Parathyroid adenoma (tissue), 2 donors: ENCODE measurements around the gene NOTUM.

Source experiments
- H2AFZ ChIP-seq: fragments of 300-600 bp; sonication (generic); one replicate; pipeline ENCODE4 v1.7.0; 2017; ENCODE audit warnings: antibody characterized with exemption, mild to moderate bottlenecking
- H3K27ac ChIP-seq: fragments of 300-600 bp; sonication (generic); one replicate; pipeline ENCODE4 v1.7.0; 2017
- H3K27me3 ChIP-seq: fragments of 300-600 bp; sonication (generic); one replicate; pipeline ENCODE4 v1.7.0; 2017; ENCODE audit warnings: low read length; ENCODE audit not compliant: control insufficient read depth, insufficient read depth
- H3K36me3 ChIP-seq: fragments of 300-600 bp; sonication (generic); one replicate; pipeline ENCODE4 v1.7.0; 2017; ENCODE audit warnings: low read length; ENCODE audit not compliant: control insufficient read depth, insufficient read depth
- H3K4me1 ChIP-seq: fragments of 300-600 bp; sonication (generic); one replicate; pipeline ENCODE4 v1.7.0; 2017; ENCODE audit warnings: control low read depth
- H3K4me2 ChIP-seq: fragments of 300-600 bp; sonication (generic); one replicate; pipeline ENCODE4 v1.7.0; 2017; ENCODE audit warnings: low read length
- H3K4me3 ChIP-seq: fragments of 300-600 bp; sonication (generic); one replicate; pipeline ENCODE4 v1.7.0; 2017; ENCODE audit warnings: low read depth, low read length
- H3K79me2 ChIP-seq: fragments of 300-600 bp; sonication (generic); one replicate; pipeline ENCODE4 v1.7.0; 2017; ENCODE audit warnings: control low read depth
- H3K9ac ChIP-seq: fragments of 300-600 bp; sonication (generic); one replicate; pipeline ENCODE4 v1.7.0; 2017; ENCODE audit warnings: mild to moderate bottlenecking
- H3K9me3 ChIP-seq: fragments of 300-600 bp; sonication (generic); one replicate; pipeline ENCODE4 v1.7.0; 2017; ENCODE audit warnings: low read length; ENCODE audit not compliant: control insufficient read depth
- TF ChIP-seq, protein P1 (sequence below): fragments of 300-600 bp; sonication (generic); IDR thresholded peaks from one replicate; pipeline ENCODE4 v1.7.0; 2017; ENCODE audit warnings: antibody characterized with exemption, mild to moderate bottlenecking
- donor health status: primary hyperparathyroidism.

NOTUM gene

DNA sequence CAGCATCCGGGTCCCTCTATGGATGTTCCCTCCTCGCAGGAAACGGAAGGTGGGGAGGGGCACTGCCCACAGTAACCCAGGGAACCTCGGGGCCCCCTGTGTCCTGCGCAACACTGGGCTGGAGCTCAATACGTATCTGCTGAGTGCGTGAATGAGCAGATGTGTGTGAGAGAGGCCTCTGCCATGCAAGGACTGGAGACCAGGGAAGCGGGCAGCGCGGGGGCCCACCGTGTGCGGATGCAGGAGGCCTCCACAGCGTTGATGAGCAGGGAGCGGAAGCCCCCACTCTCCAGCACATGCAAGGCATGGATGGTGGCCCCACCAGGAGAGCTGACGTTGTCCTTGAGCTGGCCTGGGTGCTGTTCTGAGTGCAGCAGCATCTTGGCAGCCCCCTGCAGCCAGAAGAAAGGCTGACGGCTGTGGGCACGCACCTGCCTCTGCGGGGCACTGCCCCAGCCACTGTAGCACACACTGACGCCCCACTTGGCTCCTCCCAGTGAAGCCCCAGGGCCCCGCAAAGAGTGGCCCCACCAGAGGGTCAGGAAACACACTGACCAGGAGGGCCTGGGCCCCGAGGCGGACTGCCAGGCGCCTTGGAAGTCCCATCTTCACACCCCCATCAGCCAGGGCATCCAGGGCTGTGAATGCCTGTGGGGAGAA is 26.8 kb downstream of the NOTUM start:
- Histone ChIP-seq H3K36me3 (no peaks in the 10 kb centered on the region), H3K9me3 (no peaks in the 10 kb centered on the region), H3K4me3 (no peak overlapping the region), H3K27ac (no peak overlapping the region), H3K4me1 (no peaks in the 10 kb centered on the region), H3K4me2 (no peak overlapping the region), H2AFZ (no peak overlapping the region), H3K27me3 (no peaks in the 10 kb centered on the region), H3K9ac (no peak overlapping the region), H3K79me2 (no peaks in the 10 kb centered on the region)
- TF ChIP-seq, protein P1, sequence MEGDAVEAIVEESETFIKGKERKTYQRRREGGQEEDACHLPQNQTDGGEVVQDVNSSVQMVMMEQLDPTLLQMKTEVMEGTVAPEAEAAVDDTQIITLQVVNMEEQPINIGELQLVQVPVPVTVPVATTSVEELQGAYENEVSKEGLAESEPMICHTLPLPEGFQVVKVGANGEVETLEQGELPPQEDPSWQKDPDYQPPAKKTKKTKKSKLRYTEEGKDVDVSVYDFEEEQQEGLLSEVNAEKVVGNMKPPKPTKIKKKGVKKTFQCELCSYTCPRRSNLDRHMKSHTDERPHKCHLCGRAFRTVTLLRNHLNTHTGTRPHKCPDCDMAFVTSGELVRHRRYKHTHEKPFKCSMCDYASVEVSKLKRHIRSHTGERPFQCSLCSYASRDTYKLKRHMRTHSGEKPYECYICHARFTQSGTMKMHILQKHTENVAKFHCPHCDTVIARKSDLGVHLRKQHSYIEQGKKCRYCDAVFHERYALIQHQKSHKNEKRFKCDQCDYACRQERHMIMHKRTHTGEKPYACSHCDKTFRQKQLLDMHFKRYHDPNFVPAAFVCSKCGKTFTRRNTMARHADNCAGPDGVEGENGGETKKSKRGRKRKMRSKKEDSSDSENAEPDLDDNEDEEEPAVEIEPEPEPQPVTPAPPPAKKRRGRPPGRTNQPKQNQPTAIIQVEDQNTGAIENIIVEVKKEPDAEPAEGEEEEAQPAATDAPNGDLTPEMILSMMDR: no peak

DNA sequence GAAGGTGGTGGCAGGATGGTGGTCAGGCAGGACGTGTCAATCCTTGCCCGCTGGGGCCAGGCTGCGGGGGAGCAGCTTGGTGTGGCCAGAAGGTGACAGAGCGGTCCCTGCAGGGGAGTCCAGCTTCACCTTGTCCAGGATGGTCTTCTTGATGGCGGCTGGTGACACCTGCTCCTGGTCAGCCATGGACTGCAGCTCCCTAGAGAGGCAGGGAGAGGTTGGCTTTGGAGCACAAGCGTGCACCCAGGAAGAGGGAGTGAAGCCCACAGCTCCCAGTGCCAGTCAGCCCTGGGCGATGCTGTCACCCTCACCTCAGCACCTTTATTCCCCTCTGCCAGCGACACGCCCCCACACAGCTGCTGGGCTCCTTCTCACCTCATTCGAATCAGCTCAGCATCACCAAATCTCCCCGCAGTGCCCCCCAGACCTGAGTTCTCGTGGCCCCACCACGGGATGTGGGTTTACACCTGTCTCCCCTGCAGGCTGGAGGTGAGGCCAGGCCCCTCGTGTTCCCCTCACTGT is 27.7 kb downstream of the NOTUM start:
- no peaks in the 10 kb centered on the region for H3K79me2 ChIP-seq
- H3K27ac ChIP-seq: no peak overlapping the region
- H2AFZ ChIP-seq: no peak overlapping the region
- no peak overlapping the region for H3K9ac ChIP-seq
- no peaks in the 10 kb centered on the region for H3K9me3 ChIP-seq
- H3K36me3 ChIP-seq: no peaks in the 10 kb centered on the region
- no peak overlapping the region for H3K4me3 ChIP-seq
- H3K27me3 ChIP-seq: no peaks in the 10 kb centered on the region
- H3K4me2 ChIP-seq: no peak overlapping the region
- TF ChIP-seq, protein P1: no peak
- peaks cover 2% of the 10 kb centered on the region for H3K4me1 ChIP-seq

DNA sequence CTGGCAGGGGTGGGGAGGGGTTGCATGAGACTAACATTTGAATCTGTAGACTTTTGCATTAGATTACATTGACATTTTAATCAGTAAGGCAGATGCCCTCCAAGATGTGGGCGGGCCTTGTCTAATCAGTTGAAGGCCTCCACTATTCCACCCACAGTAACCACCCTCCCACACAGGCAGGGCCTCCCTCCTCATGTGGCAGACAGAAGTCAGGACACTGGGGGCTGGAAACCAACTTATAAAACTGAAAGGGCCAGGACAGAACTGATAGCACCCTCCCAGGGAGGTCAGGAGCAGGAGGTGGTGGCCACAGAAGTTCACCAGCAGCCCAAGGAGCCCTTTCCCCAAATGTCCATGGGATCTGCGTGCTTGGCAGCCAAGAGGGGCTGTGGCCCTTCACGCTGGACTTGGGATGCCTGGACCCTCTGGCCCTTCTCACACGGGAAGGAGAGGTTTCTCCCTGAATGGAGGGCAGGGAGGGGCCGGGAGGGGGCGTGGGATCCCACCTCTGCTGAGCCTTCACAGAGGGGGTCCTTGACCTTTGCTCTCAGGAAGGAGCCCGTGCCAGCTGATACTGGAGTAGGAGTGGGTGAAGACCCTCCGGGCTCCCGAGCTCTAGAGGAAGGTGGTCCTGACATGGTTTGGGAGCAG is 28.5 kb downstream of the NOTUM start:
- no peaks in the 10 kb centered on the region for H3K27me3 ChIP-seq
- no peak overlapping the region for H3K4me3 ChIP-seq
- TF ChIP-seq, protein P1: no peak

DNA sequence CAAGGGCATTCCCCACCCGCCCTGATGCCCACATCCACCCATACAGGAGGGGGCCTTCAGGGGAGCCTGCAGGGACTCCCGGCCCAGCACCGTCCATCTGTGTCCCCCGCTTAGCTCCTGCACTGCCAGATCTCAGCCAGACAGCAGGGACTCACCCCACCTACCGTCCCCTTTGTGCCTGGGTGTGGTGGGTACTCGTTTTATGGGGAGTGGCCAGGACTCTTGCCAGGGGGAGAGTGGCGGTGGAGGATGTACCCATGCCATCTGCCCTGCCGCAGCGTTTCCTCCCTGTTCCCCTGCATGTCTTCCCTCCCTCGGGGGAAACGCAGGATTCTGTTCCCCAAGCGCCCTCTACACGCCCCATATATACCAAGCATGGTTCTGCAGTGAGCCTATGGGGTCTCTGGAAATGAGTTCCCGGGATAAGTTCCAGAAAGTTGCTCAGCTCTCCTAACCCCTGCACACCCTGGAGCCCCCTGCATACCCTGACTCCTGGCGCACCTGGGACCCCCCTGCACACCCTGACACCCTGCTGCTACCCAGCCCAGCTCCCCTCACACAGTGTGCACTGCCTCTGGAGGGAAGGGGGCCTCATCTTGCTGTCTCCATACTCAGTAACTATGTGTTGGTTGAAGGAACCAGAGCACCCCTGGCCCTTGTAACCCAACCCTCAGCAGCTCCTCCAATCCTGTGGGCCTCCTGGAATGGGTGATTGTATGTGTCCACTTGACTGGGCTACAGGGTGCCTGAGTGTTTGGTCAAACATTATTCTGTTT is 29.2 kb downstream of the NOTUM start:
- Histone ChIP-seq H3K4me3 (no peak overlapping the region), H3K4me2 (no peak overlapping the region), H3K9me3 (no peaks in the 10 kb centered on the region), H2AFZ (no peak overlapping the region), H3K79me2 (no peaks in the 10 kb centered on the region), H3K4me1 (peaks cover 2% of the 10 kb centered on the region), H3K36me3 (no peaks in the 10 kb centered on the region), H3K9ac (no peak overlapping the region), H3K27ac (no peak overlapping the region), H3K27me3 (no peaks in the 10 kb centered on the region)
- TF ChIP-seq, protein P1: no peak

More for the DNA sequence above, 28.5 kb downstream of the NOTUM start:
- Histone ChIP-seq H3K9me3 (no peaks in the 10 kb centered on the region), H3K36me3 (no peaks in the 10 kb centered on the region), H3K79me2 (no peaks in the 10 kb centered on the region), H3K27ac (no peak overlapping the region), H3K9ac (no peak overlapping the region), H3K4me2 (no peak overlapping the region), H2AFZ (no peak overlapping the region), H3K4me1 (peaks cover 2% of the 10 kb centered on the region)
